GM10266 (cell line): ENCODE data around the gene PVALEF.

Experiments used
- DNase-seq: peaks from one replicate; pipeline ENCODE4 v3.0.0; 2012; ENCODE audit errors: extremely low spot score
- CTCF ChIP-seq: IDR thresholded peaks from 2 replicates; pipeline ENCODE4 v1.5.1; 2012; ENCODE audit warnings: mild to moderate bottlenecking, low read depth; ENCODE audit not compliant: control insufficient read depth, insufficient read depth; ENCODE audit errors: missing control alignments

The PVALEF gene

GRCh38 chr17:81120149-81120484 lies 45.2 kb upstream of the PVALEF start:
- TF ChIP-seq CTCF, result no peak
- DNase-seq, result no peak

GRCh38 chr17:81120695-81121621 lies 44.3 kb upstream of the PVALEF start:
- no peak for TF ChIP-seq CTCF
- no peak for DNase-seq

- DNase-seq, result no peak
- no peak for TF ChIP-seq CTCF
Measured at GRCh38 chr17:81121841-81122733, 43.2 kb upstream of the PVALEF start.

GRCh38 chr17:81123052-81124048 lies 42.0 kb upstream of the PVALEF start:
- no peak for TF ChIP-seq CTCF
- no peak for DNase-seq

GRCh38 chr17:81124377-81124776 lies 40.9 kb upstream of the PVALEF start:
- no peak for DNase-seq
- no peak for TF ChIP-seq CTCF

- no peak for DNase-seq
- no peak for TF ChIP-seq CTCF
Measured at GRCh38 chr17:81125573-81126081, 39.7 kb upstream of the PVALEF start.
